Neural crest cell (in vitro differentiated cells): ENCODE results near the gene LINC01488. TPM values are rescaled to one million over a fixed set of nuclear protein-coding genes. Genes with fewer than 3 reads are reported as not detected.
A peak's percentile ranks its signal among the peaks of the same experiment; 100 is the strongest.

Experiments used
- DNase-seq: peaks from one replicate; pipeline ENCODE4 v3.0.0; 2021; ENCODE audit warnings: low read depth, mixed read lengths, low spot score
- H3K27ac Mint-ChIP-seq: one replicate; pipeline ENCODE4 v1.8.0; 2021; ENCODE audit warnings: mild to moderate bottlenecking, mixed read lengths; ENCODE audit not compliant: unreplicated experiment
- H3K27me3 Mint-ChIP-seq: 2 replicates; pipeline ENCODE4 v1.8.0; 2021; ENCODE audit warnings: low read depth, mild to moderate bottlenecking, mixed read lengths
- H3K36me3 Mint-ChIP-seq: 2 replicates; pipeline ENCODE4 v1.8.0; 2021; ENCODE audit warnings: low read depth, mild to moderate bottlenecking, mixed read lengths
- H3K4me1 Mint-ChIP-seq: 2 replicates; pipeline ENCODE4 v1.8.0; 2021; ENCODE audit warnings: mixed read lengths
- H3K4me3 Mint-ChIP-seq: one replicate; pipeline ENCODE4 v1.8.0; 2021; ENCODE audit warnings: mild to moderate bottlenecking, mixed read lengths
- H3K9me3 Mint-ChIP-seq: 2 replicates; pipeline ENCODE4 v1.8.0; 2021; ENCODE audit warnings: mixed read lengths
- total RNA-seq: library from RNA; stranded (reverse); gene quantifications from 2 replicates; pipeline ENCODE4 v1.2.1, GENCODE V29; 2021
- TF ChIP-seq, protein P1 (sequence below): fragments of 200-600 bp; sonication (generic); conservative IDR thresholded peaks from 2 replicates; pipeline ENCODE4 v1.5.0; 2021; ENCODE audit warnings: antibody characterized with exemption, mild to moderate bottlenecking

The LINC01488 gene
- total RNA-seq, 1 donor from 2014 or later = not detected

DNA sequence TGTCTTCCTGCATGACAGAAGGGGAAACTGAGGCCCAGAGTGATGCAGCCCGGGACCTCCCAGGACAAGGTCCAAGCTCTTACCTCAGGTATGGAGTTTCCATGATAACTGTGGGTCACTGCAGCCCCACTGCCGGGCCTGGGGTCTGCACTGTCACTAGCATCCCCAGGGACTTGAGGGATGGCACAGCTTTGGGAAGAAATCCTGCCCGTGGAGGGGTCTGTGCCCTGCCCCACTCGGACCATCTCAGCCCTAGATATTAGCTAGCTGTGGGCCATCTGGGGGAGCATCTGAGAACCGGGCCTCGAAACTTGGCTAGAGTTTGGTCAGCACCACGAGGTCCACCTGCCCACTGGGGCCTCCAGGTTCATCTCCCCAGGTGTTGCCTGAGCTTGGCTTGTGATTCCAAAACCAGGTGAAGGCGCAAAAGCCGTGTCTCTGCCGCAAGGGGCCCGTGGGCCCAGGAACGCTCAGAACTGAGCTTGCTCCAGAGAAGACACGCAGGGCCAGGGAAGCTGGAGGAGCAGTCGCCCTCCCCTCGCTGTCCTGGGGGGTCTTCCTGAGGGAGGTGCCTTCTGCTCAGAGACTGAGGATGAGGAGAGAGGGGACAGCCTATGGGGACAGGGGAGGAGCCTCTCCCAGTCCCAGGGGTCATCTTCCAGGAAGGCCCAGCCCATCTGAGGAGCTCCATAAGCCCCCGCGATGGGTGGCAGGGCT is 4.8 kb downstream of the LINC01488 start:
- Mint-ChIP-seq H3K9me3 (no peaks in the 10 kb centered on the region), H3K27ac (no peak overlapping the region), H3K27me3 (no peaks in the 10 kb centered on the region), H3K36me3 (no peaks in the 10 kb centered on the region), H3K4me3 (no peak overlapping the region), H3K4me1 (peaks cover 29% of the 10 kb centered on the region)
- no peak for DNase-seq
- TF ChIP-seq, protein P1, sequence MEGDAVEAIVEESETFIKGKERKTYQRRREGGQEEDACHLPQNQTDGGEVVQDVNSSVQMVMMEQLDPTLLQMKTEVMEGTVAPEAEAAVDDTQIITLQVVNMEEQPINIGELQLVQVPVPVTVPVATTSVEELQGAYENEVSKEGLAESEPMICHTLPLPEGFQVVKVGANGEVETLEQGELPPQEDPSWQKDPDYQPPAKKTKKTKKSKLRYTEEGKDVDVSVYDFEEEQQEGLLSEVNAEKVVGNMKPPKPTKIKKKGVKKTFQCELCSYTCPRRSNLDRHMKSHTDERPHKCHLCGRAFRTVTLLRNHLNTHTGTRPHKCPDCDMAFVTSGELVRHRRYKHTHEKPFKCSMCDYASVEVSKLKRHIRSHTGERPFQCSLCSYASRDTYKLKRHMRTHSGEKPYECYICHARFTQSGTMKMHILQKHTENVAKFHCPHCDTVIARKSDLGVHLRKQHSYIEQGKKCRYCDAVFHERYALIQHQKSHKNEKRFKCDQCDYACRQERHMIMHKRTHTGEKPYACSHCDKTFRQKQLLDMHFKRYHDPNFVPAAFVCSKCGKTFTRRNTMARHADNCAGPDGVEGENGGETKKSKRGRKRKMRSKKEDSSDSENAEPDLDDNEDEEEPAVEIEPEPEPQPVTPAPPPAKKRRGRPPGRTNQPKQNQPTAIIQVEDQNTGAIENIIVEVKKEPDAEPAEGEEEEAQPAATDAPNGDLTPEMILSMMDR = no peak

DNA sequence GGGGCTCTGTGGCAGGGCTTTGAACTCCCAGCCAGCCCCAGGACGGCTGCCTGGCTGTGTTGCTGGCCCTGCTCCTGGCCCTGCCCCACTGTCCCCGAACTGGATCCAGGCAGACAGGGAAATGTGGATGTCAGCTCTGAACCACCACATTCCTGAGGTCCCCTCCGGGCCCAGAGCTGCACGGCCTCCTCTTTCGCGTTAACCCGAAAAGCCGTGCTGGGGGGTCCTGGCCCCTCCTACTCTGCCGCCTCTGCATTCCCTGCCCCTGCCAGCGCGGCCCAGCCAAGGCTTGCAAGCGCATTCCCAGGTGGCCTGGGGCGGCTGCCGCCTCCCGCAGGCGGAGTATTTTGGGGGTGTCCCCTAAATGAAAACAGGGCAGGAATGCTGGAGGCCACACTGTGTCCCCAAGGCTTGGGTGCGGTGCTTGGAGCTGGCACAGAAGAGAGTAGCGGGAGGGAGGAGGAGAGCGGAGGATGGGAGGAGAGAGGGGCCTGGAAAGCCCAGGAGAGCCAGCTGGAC is 5.4 kb downstream of the LINC01488 start:
- TF ChIP-seq, protein P1 = no peak
- peak overlapping the region; percentile 75 for H3K27ac Mint-ChIP-seq
- no peak overlapping the region for H3K4me3 Mint-ChIP-seq
- DNase-seq = no peak
- peaks cover 33% of the 10 kb centered on the region for H3K4me1 Mint-ChIP-seq
- no peaks in the 10 kb centered on the region for H3K27me3 Mint-ChIP-seq
- H3K9me3 Mint-ChIP-seq = no peaks in the 10 kb centered on the region
- H3K36me3 Mint-ChIP-seq = no peaks in the 10 kb centered on the region

DNA sequence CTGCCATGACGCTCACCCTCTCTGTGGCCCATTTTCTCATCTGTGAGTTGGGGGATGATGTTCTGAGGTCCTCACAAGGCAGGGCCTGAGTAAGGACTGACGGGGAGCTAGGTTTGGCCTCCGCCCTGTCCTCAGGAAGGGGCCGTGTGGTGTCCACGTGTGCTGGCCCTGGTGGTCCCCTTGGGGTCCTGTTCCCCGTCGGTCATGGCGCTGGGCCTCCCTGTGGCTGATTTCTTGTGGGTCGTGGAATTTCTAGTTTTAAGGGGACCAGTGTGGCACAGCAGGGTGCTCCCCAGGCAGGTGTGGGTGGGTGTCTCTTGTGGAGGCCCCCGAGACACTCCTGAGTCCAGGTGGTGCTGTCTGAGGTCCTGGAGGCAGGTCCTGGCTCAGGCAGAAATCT is 5.9 kb downstream of the LINC01488 start:
- peaks cover 39% of the 10 kb centered on the region for H3K4me1 Mint-ChIP-seq
- H3K36me3 Mint-ChIP-seq = no peaks in the 10 kb centered on the region
- no peak overlapping the region for H3K4me3 Mint-ChIP-seq
- no peak overlapping the region for H3K27ac Mint-ChIP-seq
- DNase-seq = no peak
- no peaks in the 10 kb centered on the region for H3K27me3 Mint-ChIP-seq
- H3K9me3 Mint-ChIP-seq = no peaks in the 10 kb centered on the region
- TF ChIP-seq, protein P1 = no peak

DNA sequence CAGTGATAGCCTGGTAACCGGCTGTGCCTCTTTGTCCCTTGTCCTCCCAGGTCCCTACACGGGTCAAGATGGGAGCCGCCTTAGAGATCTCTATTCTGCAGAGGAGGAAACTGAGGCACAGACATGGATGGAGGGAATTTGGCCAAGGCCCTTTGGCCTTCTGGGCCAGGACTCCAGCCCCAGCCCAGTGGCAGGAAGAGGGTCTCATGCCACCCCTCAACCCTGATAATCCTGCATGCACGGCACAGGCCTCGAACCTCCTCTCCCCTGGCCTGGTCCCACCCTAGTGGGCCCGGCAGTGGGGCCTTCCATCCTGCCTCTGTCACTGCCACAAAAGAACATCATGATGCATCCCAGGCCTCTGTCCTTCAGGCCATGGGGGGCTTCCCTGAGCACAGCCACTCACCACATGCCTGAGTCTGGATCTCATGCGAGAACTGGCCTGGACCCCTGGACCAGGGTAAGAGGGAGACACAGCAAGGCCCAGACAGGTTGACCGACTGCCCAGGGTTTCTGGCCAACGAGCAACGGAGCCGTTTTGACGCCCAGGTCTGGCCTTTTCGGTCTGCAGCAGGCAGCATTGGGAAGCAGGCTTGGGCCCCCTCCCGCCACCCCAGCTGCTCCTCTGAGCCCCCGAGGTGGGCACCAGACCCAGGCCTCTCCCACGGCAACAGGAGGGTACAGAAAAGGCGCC is 6.5 kb downstream of the LINC01488 start:
- Mint-ChIP-seq H3K9me3 (no peaks in the 10 kb centered on the region), H3K27me3 (no peaks in the 10 kb centered on the region), H3K36me3 (no peaks in the 10 kb centered on the region), H3K27ac (no peak overlapping the region), H3K4me1 (peaks cover 42% of the 10 kb centered on the region), H3K4me3 (no peak overlapping the region)
- TF ChIP-seq, protein P1 = no peak
- no peak for DNase-seq

DNA sequence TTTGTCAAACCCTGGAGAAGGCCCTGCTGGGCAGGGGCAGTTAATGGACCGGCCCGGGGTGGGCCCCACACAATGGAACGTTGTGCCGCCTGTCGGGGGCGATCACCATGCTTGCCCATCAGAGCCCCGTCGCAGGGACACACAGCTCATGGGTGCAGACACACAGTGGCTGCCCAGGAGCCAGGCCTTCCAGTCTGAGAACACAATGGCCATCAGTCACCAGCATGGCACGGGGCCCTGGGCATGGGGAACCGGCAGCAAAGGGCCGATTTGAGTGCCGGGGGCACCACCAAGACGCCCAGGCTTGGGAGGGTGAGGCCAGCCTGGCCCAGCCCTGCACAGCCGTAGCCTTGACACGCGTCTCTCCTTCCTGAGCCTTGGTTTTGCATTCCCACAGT is 7.1 kb downstream of the LINC01488 start:
- H3K27ac Mint-ChIP-seq = no peak overlapping the region
- no peaks in the 10 kb centered on the region for H3K9me3 Mint-ChIP-seq
- TF ChIP-seq, protein P1 = no peak
- no peaks in the 10 kb centered on the region for H3K36me3 Mint-ChIP-seq
- peaks cover 39% of the 10 kb centered on the region for H3K4me1 Mint-ChIP-seq
- DNase-seq = no peak
- H3K4me3 Mint-ChIP-seq = no peak overlapping the region
- no peaks in the 10 kb centered on the region for H3K27me3 Mint-ChIP-seq
